Amniotic stem cell (primary cell): ENCODE measurements around the gene SEMA5B.

Experiments used
- DNase-seq: peaks from one replicate; lab custom pipeline; 2025; lab: John Stamatoyannopoulos, UW

Gene SEMA5B

GRCh38 chr3:122892118-122892960, 135.2 kb downstream of the SEMA5B start:
- DNase-seq = no peak

DNA sequence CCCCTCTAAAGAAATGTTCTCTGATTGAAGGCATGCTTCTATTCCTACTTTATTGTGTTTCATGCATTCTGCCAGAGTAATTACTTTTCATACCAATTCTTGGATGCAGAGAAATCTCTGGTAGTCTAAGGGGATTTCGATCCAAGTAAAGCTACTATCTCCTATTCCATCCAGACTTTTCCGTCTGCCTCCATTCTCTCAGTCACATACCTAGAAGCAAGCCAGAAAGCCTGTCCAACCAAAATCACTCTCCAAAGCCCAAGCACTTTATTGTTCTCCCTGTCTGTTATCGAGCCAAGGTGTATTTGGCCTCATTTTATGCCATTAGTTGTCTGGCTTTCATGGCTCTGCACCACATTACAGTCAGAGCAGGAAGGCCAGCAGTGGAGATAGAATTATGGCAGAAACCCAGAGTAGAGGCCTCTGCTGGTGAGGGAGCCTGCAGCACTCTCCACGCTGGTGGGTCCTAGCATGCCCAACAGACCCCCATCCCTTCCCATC, 136.8 kb downstream of the SEMA5B start:
- no peak for DNase-seq

DNA sequence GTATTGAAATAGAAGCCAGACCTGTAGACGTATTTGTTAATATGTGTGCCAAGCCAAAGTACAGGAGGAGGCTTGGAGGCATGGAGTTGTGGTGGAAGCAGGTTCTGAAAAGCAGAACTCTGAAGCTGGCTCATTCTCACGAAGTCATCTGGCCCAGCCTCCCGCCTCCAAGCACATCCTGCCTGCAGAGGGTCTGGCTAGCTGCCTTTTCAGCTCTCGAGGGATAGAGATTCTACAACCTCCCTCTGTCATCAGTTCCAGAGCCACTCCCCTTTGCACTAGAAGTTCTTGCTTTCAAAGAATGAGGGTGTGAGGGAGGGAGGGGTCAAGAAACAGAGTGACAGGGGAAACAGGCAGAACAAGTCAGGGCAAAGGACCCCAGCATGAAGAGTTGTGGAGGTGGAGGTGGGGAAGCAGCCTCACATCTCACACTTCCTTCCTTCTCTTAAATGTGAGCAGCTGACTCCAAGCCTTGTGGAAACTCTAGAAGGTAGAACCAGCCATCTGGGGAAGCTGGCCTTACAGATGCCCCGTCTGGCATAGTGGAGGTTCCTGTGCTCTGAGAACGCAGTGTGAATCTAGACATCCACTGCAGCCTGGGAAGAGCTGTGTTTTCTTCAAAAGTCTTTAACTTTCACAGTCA, 137.4 kb downstream of the SEMA5B start:
- DNase-seq = no peak

GRCh38 chr3:122886946-122887345, 140.6 kb downstream of the SEMA5B start:
- DNase-seq = no peak

GRCh38 chr3:122886251-122886650, 141.3 kb downstream of the SEMA5B start:
- no peak for DNase-seq

DNA sequence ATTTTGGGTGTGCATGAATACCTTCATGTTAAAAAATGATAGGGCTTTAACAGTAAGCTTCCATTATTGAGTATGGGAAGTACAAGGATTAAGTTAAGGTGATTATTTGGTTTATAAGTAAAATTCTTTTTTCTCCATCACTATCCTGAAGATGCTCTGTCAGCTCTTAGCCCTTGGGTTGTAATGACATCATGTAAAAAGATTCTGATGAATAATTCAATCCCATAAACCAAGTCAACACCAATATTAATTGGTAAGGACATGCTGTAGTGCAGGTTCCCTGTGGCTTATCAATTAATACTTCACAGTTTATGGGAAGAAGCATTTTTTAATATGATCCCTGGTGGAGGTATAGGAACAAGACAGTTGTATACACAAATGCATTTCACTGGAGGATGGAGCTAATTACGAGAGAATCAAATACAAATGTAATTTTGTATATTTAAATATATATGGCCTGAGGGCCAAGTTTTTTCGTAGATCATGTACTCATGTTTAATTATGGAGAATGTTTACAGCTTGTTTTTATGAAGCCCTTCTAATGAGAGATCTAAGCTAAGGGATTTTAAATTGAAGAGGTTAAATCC, 145.1 kb downstream of the SEMA5B start:
- no peak for DNase-seq

GRCh38 chr3:122880624-122881023, 146.9 kb downstream of the SEMA5B start:
- DNase-seq = no peak

DNA sequence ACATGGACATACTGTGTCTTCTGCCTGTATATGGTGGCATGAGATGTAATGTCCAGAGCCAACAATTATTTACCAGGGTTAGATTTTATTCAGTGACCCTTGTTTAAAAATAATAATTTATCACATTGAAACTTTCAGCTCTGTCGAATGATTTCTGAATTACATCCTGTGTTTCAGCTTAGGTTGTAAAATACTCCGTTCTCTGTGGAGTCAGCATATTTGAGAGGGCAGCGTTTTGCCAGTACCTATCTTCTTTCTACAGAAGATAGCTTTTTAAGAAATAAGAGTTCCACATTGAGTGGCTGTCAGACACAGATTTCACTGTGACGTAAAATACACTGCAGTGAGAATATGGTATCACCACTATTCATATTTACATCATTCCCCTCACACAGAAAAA, 147.4 kb downstream of the SEMA5B start:
- no peak for DNase-seq

DNA sequence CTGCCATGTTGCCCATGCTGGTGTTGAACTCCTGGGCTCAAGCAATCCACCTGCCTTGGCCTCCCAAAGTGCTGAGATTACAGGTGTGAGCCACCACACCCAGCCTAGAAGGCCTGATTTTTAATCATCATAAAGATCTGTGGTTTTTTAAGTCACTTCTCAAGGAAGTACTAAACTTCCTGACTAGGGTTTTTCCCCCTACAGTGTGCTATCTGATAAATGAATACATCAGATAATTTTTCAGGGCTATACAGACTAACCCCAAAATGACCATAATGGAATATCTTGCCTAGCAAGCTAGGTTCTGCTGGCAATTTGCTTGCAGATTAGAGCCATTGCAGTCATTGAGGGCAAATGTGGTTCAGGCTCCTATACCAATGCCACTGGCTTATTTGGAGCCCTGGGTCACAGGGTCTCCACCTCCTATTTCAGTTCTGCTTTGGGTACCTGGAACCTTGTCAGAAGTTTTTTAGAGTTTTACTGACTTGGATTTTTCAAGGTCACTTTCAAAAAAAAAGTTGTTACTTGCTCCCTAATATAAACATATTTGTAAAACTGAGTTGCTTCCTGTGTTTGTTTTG, 151.9 kb downstream of the SEMA5B start:
- DNase-seq = no peak

GRCh38 chr3:122873741-122874515, 153.6 kb downstream of the SEMA5B start:
- DNase-seq = no peak

DNA sequence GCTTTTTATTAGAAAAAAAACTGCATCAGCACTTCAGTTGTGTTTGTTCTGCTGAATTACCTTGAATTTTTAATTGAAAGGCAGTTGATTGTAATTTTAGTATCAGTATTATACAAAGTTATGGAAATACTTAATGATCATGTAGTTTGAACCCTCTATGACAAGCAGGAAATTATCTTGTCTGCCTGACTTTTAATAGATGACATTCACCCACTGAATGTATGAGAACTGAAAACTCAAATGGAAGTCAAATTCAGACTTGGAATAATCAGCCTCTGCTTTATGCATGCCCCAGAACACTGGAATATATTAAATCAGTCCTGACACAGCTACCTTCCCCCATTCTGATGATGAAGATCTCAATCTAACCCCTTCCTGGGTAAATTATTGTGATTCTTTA, 159.2 kb downstream of the SEMA5B start:
- DNase-seq = no peak

- no peak for DNase-seq
Observed at GRCh38 chr3:122864498-122864897, 163.1 kb downstream of the SEMA5B start.

DNA sequence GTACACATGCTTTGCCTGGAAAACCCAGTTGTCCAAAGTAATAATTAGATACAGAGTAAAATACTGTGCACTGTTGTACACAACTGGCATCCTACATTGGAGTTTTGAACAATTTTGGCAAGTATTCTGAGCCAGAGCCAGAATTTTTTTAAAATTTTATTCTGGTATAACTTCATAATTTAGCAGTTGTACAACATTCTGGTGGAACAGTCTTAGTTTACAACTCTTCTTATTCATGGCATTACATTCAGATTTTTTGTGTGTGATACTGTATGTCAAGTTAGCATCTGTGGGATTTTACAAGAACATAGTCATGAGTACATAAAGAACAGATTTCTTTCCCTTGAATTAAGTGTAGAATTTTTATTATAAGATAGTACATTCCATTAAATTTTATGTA, 165.2 kb downstream of the SEMA5B start:
- no peak for DNase-seq
